H9 (cell line): ENCODE results near the gene SV2C. TPM values are rescaled to one million over a fixed set of nuclear protein-coding genes. Genes with fewer than 3 reads are reported as not detected.

Source experiments
- DNase-seq: peaks from one replicate; pipeline ENCODE4 v3.0.0-alpha.2; 2017
- H2AFZ ChIP-seq: one replicate; pipeline ENCODE4 v1.6.1; 2013; ENCODE audit warnings: mild to moderate bottlenecking, low read length, control low read depth, moderate library complexity
- H2AK5ac ChIP-seq: 2 replicates; pipeline ENCODE4 v1.6.1; 2013; ENCODE audit warnings: low read length, control low read depth, mixed read lengths; ENCODE audit not compliant: insufficient read length
- H2BK120ac ChIP-seq: one replicate; pipeline ENCODE4 v1.6.1; 2013; ENCODE audit warnings: low read depth, mild to moderate bottlenecking, low read length, control low read depth, inconsistent platforms; ENCODE audit not compliant: poor library complexity, severe bottlenecking
- H2BK12ac ChIP-seq: 2 replicates; pipeline ENCODE4 v1.6.1; 2013; ENCODE audit warnings: low read length, control low read depth, mixed read lengths, low read depth; ENCODE audit not compliant: insufficient read length
- H2BK15ac ChIP-seq: 2 replicates; pipeline ENCODE4 v1.6.1; 2013; ENCODE audit warnings: low read depth, low read length, control low read depth
- H2BK20ac ChIP-seq: one replicate; pipeline ENCODE4 v1.6.1; 2013; ENCODE audit warnings: low read depth, mild to moderate bottlenecking, low read length, control low read depth, inconsistent platforms; ENCODE audit not compliant: poor library complexity, severe bottlenecking
- H2BK5ac ChIP-seq: 2 replicates; pipeline ENCODE4 v1.6.1; 2013; ENCODE audit warnings: low read length, control low read depth, mixed read lengths; ENCODE audit not compliant: insufficient read length
- H3K14ac ChIP-seq: 2 replicates; pipeline ENCODE4 v1.6.1; 2013; ENCODE audit warnings: low read length, control low read depth; ENCODE audit not compliant: insufficient read depth
- H3K18ac ChIP-seq: 2 replicates; pipeline ENCODE4 v1.6.1; 2013; ENCODE audit warnings: low read depth, mild to moderate bottlenecking, mixed read lengths, low read length, control low read depth; ENCODE audit not compliant: insufficient read length
- H3K23ac ChIP-seq: 2 replicates; pipeline ENCODE4 v1.6.1; 2013; ENCODE audit warnings: low read length, control low read depth, mixed read lengths, low read depth; ENCODE audit not compliant: insufficient read length
- H3K23me2 ChIP-seq: 2 replicates; pipeline ENCODE4 v1.6.1; 2013; ENCODE audit warnings: low read depth, mild to moderate bottlenecking, mixed read lengths, low read length, control low read depth; ENCODE audit not compliant: insufficient read length, poor library complexity, severe bottlenecking
- H3K27ac ChIP-seq: 2 replicates; pipeline ENCODE4 v1.5.1; 2013; ENCODE audit warnings: low read length, control low read depth, mixed read lengths, low read depth; ENCODE audit not compliant: insufficient read length
- H3K27me3 ChIP-seq: 2 replicates; pipeline ENCODE4 v1.6.1; 2013; ENCODE audit warnings: low read length, control low read depth, inconsistent platforms; ENCODE audit not compliant: insufficient read depth
- H3K4ac ChIP-seq: 2 replicates; pipeline ENCODE4 v1.6.1; 2013; ENCODE audit warnings: low read depth, mild to moderate bottlenecking, control low read depth, inconsistent platforms, low read length, moderate library complexity
- H3K4me1 ChIP-seq: 2 replicates; pipeline ENCODE4 v1.6.1; 2013; ENCODE audit warnings: low read length, control low read depth, inconsistent platforms; ENCODE audit not compliant: insufficient read depth
- H3K4me2 ChIP-seq: 2 replicates; pipeline ENCODE4 v1.6.1; 2013; ENCODE audit warnings: low read length, control low read depth, mixed read lengths; ENCODE audit not compliant: insufficient read length, insufficient read depth
- H3K56ac ChIP-seq: 2 replicates; pipeline ENCODE4 v1.6.1; 2013; ENCODE audit warnings: low read depth, mild to moderate bottlenecking, mixed read lengths, low read length, control low read depth; ENCODE audit not compliant: insufficient read length
- H3K79me1 ChIP-seq: 2 replicates; pipeline ENCODE4 v1.6.1; 2013; ENCODE audit warnings: low read depth, mild to moderate bottlenecking, moderate library complexity, low read length, control low read depth, inconsistent platforms; ENCODE audit not compliant: insufficient read depth, poor library complexity, severe bottlenecking
- H3K79me2 ChIP-seq: 2 replicates; pipeline ENCODE4 v1.6.1; 2013; ENCODE audit warnings: low read length, control low read depth, inconsistent platforms; ENCODE audit not compliant: insufficient read depth
- H3K9ac ChIP-seq: 2 replicates; pipeline ENCODE4 v1.6.1; 2013; ENCODE audit warnings: low read length, control low read depth, mixed read lengths; ENCODE audit not compliant: insufficient read length; ENCODE audit errors: extremely low read depth
- H3K9me3 ChIP-seq: one replicate; pipeline ENCODE4 v1.6.1; 2013; ENCODE audit warnings: low read depth, low read length, inconsistent platforms; ENCODE audit not compliant: control insufficient read depth
- H3T11ph ChIP-seq: one replicate; pipeline ENCODE4 v1.6.1; 2013; ENCODE audit warnings: mild to moderate bottlenecking, low read length, control low read depth, inconsistent platforms
- H4K20me1 ChIP-seq: one replicate; pipeline ENCODE4 v1.6.1; 2013; ENCODE audit not compliant: control insufficient read depth, insufficient read length, insufficient read depth
- H4K5ac ChIP-seq: 2 replicates; pipeline ENCODE4 v1.6.1; 2013; ENCODE audit warnings: low read depth, mild to moderate bottlenecking, mixed read lengths, low read length, control low read depth; ENCODE audit not compliant: insufficient read length
- H4K8ac ChIP-seq: replicated peaks from 2 replicates; pipeline ENCODE4 v1.6.1; 2013; ENCODE audit warnings: low read length, control low read depth, mixed read lengths, low read depth; ENCODE audit not compliant: insufficient read length
- H4K91ac ChIP-seq: 2 replicates; pipeline ENCODE4 v1.6.1; 2013; ENCODE audit warnings: low read depth, mild to moderate bottlenecking, moderate library complexity, mixed read lengths, low read length, control low read depth; ENCODE audit not compliant: insufficient read length
- H3K27ac Mint-ChIP-seq, 3 experiments: 2 replicates in 2 of 3; 3 replicates in 1 of 3; pipeline ENCODE4 v1.8.0; 2020 to 2021; ENCODE audit warnings: mixed read lengths in 3 of 3, mild to moderate bottlenecking in 1 of 3, moderate library complexity in 1 of 3
- H3K27me3 Mint-ChIP-seq: 2 replicates; pipeline ENCODE4 v1.8.0; 2021; ENCODE audit warnings: low read depth, mild to moderate bottlenecking, moderate library complexity, mixed read lengths
- H3K36me3 Mint-ChIP-seq, 3 experiments: 2 replicates in 2 of 3; 3 replicates in 1 of 3; pipeline ENCODE4 v1.8.0; 2020 to 2021; ENCODE audit warnings: low read depth in 3 of 3, mixed read lengths in 3 of 3; ENCODE audit not compliant: insufficient read depth in 1 of 3
- H3K4me1 Mint-ChIP-seq, 2 experiments: 2 replicates each; pipeline ENCODE4 v1.8.0; 2020; ENCODE audit warnings: mixed read lengths in 2 of 2
- H3K4me3 Mint-ChIP-seq, 2 experiments: 2 replicates in 1 of 2; 3 replicates in 1 of 2; pipeline ENCODE4 v1.8.0; 2020 to 2021; ENCODE audit warnings: mild to moderate bottlenecking in 2 of 2, mixed read lengths in 2 of 2, moderate library complexity in 1 of 2
- H3K9me3 Mint-ChIP-seq, 2 experiments: 2 replicates in 1 of 2; 3 replicates in 1 of 2; pipeline ENCODE4 v1.8.0; 2020; ENCODE audit warnings: mild to moderate bottlenecking in 2 of 2, mixed read lengths in 2 of 2, moderate library complexity in 1 of 2
- CTCF ChIP-seq: fragments of 200-600 bp; sonication (generic); conservative IDR thresholded peaks from 3 replicates; pipeline ENCODE4 v1.8.0; 2021; ENCODE audit warnings: antibody characterized with exemption, mild to moderate bottlenecking
- total RNA-seq: library from RNA; stranded (reverse); gene quantifications from 2 replicates; pipeline ENCODE4 v1.2.1, GENCODE V29; 2021

The SV2C gene
- total RNA-seq, 1 experiment from 2014 or later = 0.09 TPM

GRCh38 chr5:76125346-76125745, 42.2 kb downstream of the SV2C start:
- Histone ChIP-seq H3K14ac (no peak overlapping the region), H4K20me1 (no peaks in the 10 kb centered on the region), H3T11ph (no peak overlapping the region), H3K27me3 (no peaks in the 10 kb centered on the region), H4K5ac (no peak overlapping the region), H3K23me2 (no peaks in the 10 kb centered on the region), H3K4ac (no peak overlapping the region), H2BK20ac (no peak overlapping the region), H3K4me1 (no peaks in the 10 kb centered on the region), H2BK12ac (no peak overlapping the region), H2BK5ac (no peak overlapping the region), H3K79me1 (no peaks in the 10 kb centered on the region), H2AK5ac (no peak overlapping the region), H2BK15ac (no peak overlapping the region), H3K56ac (no peak overlapping the region), H3K23ac (no peak overlapping the region), H3K18ac (no peak overlapping the region), H3K79me2 (no peaks in the 10 kb centered on the region), H3K27ac (no peak overlapping the region), H2AFZ (no peak overlapping the region), H2BK120ac (no peak overlapping the region), H3K4me2 (no peak overlapping the region), H4K8ac (no peak overlapping the region), H3K9ac (no peak overlapping the region), H3K9me3 (no peaks in the 10 kb centered on the region), H4K91ac (no peak overlapping the region)
- Mint-ChIP-seq H3K36me3 (no peaks in the 10 kb centered on the region), H3K4me3 (no peak overlapping the region), H3K9me3 (no peaks in the 10 kb centered on the region), H3K27ac (no peak overlapping the region), H3K4me1 (no peaks in the 10 kb centered on the region), H3K27me3 (peaks cover 4% of the 10 kb centered on the region)
- TF ChIP-seq CTCF = no peak
- no peak for DNase-seq
